ENCODE measurements around the gene ARF1.

GRCh38 chr1:228092342-228093049 lies 10.0 kb downstream of the ARF1 start:
- TF ChIP-seq POLR2A (IDR thresholded peaks at IDR 0.05; ENCODE audit: low read length) (no peak), GATA1 (IDR thresholded peaks at IDR 0.05; ENCODE audit: low read depth, low read length) (no peak)

All from erythroblast (primary cell).